Dendritic cell treated with granulocyte-macrophage colony-stimulating factor and Interleukin-4, amounts not matched to agents 40 ng/mL and 50 ng/mL, for 4 days (primary cell): ENCODE data around the gene CCDC82.

ENCODE experiments used
- H3K27ac Mint-ChIP-seq: one replicate; pipeline ENCODE4 v1.8.0; 2022; ENCODE audit warnings: mild to moderate bottlenecking, mixed read lengths
- H3K27me3 Mint-ChIP-seq: one replicate; pipeline ENCODE4 v1.8.0; 2022; ENCODE audit warnings: mild to moderate bottlenecking, mixed read lengths
- H3K36me3 Mint-ChIP-seq: one replicate; pipeline ENCODE4 v1.8.0; 2022; ENCODE audit warnings: low read depth, mixed read lengths
- H3K4me1 Mint-ChIP-seq: one replicate; pipeline ENCODE4 v1.8.0; 2022; ENCODE audit warnings: low read depth, mixed read lengths
- H3K4me3 Mint-ChIP-seq: one replicate; pipeline ENCODE4 v1.8.0; 2022; ENCODE audit warnings: mild to moderate bottlenecking, moderate library complexity, mixed read lengths
- H3K9me3 Mint-ChIP-seq: one replicate; pipeline ENCODE4 v1.8.0; 2022; ENCODE audit warnings: mixed read lengths
- intact Hi-C: fragments of 100-400 bp; cut with micrococcal nuclease; formaldehyde crosslinking; loops from one replicate; pipeline ENCODE4 v1.15.0; 2022

The CCDC82 gene

GRCh38 chr11:96388891-96389719 lies 607 bp downstream of the CCDC82 start:
- Mint-ChIP-seq H3K27me3 (no peaks in the 10 kb centered on the region), H3K27ac (peak overlapping the region; percentile 92), H3K36me3 (peaks cover 44% of the 10 kb centered on the region), H3K9me3 (no peaks in the 10 kb centered on the region), H3K4me3 (peak overlapping the region; percentile 90), H3K4me1 (peaks cover 30% of the 10 kb centered on the region)
- intact Hi-C loops: no loop called here

- Mint-ChIP-seq H3K4me3 (no peak overlapping the region), H3K27me3 (no peaks in the 10 kb centered on the region), H3K36me3 (peaks cover 48% of the 10 kb centered on the region), H3K4me1 (peaks cover 15% of the 10 kb centered on the region), H3K27ac (no peak overlapping the region), H3K9me3 (no peaks in the 10 kb centered on the region)
- intact Hi-C loops: no loop called here
Observed at GRCh38 chr11:96385187-96385586, 4.5 kb downstream of the CCDC82 start.

- H3K27ac Mint-ChIP-seq: no peak overlapping the region
- H3K9me3 Mint-ChIP-seq: no peaks in the 10 kb centered on the region
- no peak overlapping the region for H3K4me3 Mint-ChIP-seq
- peaks cover 18% of the 10 kb centered on the region for H3K4me1 Mint-ChIP-seq
- H3K27me3 Mint-ChIP-seq: no peaks in the 10 kb centered on the region
- intact Hi-C loops: no loop called here
- peaks cover 45% of the 10 kb centered on the region for H3K36me3 Mint-ChIP-seq
Observed at GRCh38 chr11:96384156-96384555, 5.6 kb downstream of the CCDC82 start.

GRCh38 chr11:96376796-96377195 lies 12.9 kb downstream of the CCDC82 start:
- Mint-ChIP-seq H3K4me3 (no peak overlapping the region), H3K27me3 (no peaks in the 10 kb centered on the region), H3K27ac (no peak overlapping the region), H3K36me3 (peaks cover 47% of the 10 kb centered on the region), H3K4me1 (peaks cover 10% of the 10 kb centered on the region), H3K9me3 (no peaks in the 10 kb centered on the region)
- intact Hi-C loops: no loop called here

- Mint-ChIP-seq H3K4me1 (peaks cover 5% of the 10 kb centered on the region), H3K36me3 (peaks cover 60% of the 10 kb centered on the region), H3K27me3 (no peaks in the 10 kb centered on the region), H3K27ac (no peak overlapping the region), H3K4me3 (no peak overlapping the region), H3K9me3 (no peaks in the 10 kb centered on the region)
- intact Hi-C loops: no loop called here
Observed at GRCh38 chr11:96373826-96374225, 15.9 kb downstream of the CCDC82 start.

GRCh38 chr11:96367342-96367741 lies 22.4 kb downstream of the CCDC82 start:
- peaks cover 54% of the 10 kb centered on the region for H3K36me3 Mint-ChIP-seq
- H3K27ac Mint-ChIP-seq: no peak overlapping the region
- H3K4me1 Mint-ChIP-seq: peaks cover 6% of the 10 kb centered on the region
- H3K4me3 Mint-ChIP-seq: no peak overlapping the region
- H3K9me3 Mint-ChIP-seq: no peaks in the 10 kb centered on the region
- H3K27me3 Mint-ChIP-seq: no peaks in the 10 kb centered on the region
- intact Hi-C loops: no loop called here

GRCh38 chr11:96366024-96366423 lies 23.7 kb downstream of the CCDC82 start:
- H3K27ac Mint-ChIP-seq: no peak overlapping the region

GRCh38 chr11:96365493-96365892 lies 24.2 kb downstream of the CCDC82 start:
- H3K9me3 Mint-ChIP-seq: no peaks in the 10 kb centered on the region
- H3K4me1 Mint-ChIP-seq: peaks cover 6% of the 10 kb centered on the region
- no peak overlapping the region for H3K27ac Mint-ChIP-seq
- no peak overlapping the region for H3K4me3 Mint-ChIP-seq
- intact Hi-C loops: no loop called here
- H3K36me3 Mint-ChIP-seq: peaks cover 44% of the 10 kb centered on the region
- no peaks in the 10 kb centered on the region for H3K27me3 Mint-ChIP-seq

More at GRCh38 chr11:96366024-96366423, 23.7 kb downstream of the CCDC82 start:
- Mint-ChIP-seq H3K27me3 (no peaks in the 10 kb centered on the region), H3K4me1 (peaks cover 6% of the 10 kb centered on the region), H3K9me3 (no peaks in the 10 kb centered on the region), H3K36me3 (peaks cover 46% of the 10 kb centered on the region), H3K4me3 (no peak overlapping the region)
- intact Hi-C loops: no loop called here

- H3K4me1 Mint-ChIP-seq: no peaks in the 10 kb centered on the region
- H3K27ac Mint-ChIP-seq: no peak overlapping the region
- H3K36me3 Mint-ChIP-seq: peaks cover 44% of the 10 kb centered on the region
- intact Hi-C loops: no loop called here
- H3K4me3 Mint-ChIP-seq: no peak overlapping the region
- H3K9me3 Mint-ChIP-seq: no peaks in the 10 kb centered on the region
- no peaks in the 10 kb centered on the region for H3K27me3 Mint-ChIP-seq
Observed at GRCh38 chr11:96361778-96362177, 27.9 kb downstream of the CCDC82 start.

GRCh38 chr11:96358321-96358720 lies 31.4 kb downstream of the CCDC82 start:
- no peak overlapping the region for H3K27ac Mint-ChIP-seq
- H3K4me1 Mint-ChIP-seq: no peaks in the 10 kb centered on the region
- H3K4me3 Mint-ChIP-seq: no peak overlapping the region
- no peaks in the 10 kb centered on the region for H3K27me3 Mint-ChIP-seq
- no peaks in the 10 kb centered on the region for H3K9me3 Mint-ChIP-seq
- H3K36me3 Mint-ChIP-seq: peaks cover 69% of the 10 kb centered on the region
- intact Hi-C loops: no loop called here

GRCh38 chr11:96357794-96358193 lies 31.9 kb downstream of the CCDC82 start:
- Mint-ChIP-seq H3K9me3 (no peaks in the 10 kb centered on the region), H3K4me3 (no peak overlapping the region), H3K27ac (no peak overlapping the region), H3K36me3 (peaks cover 65% of the 10 kb centered on the region), H3K27me3 (no peaks in the 10 kb centered on the region), H3K4me1 (no peaks in the 10 kb centered on the region)
- intact Hi-C loops: no loop called here

- Mint-ChIP-seq H3K9me3 (no peaks in the 10 kb centered on the region), H3K27me3 (no peaks in the 10 kb centered on the region), H3K4me1 (no peaks in the 10 kb centered on the region), H3K36me3 (peaks cover 61% of the 10 kb centered on the region), H3K4me3 (no peak overlapping the region), H3K27ac (no peak overlapping the region)
- intact Hi-C loops: no loop called here
Observed at GRCh38 chr11:96356848-96357247, 32.9 kb downstream of the CCDC82 start.

- Mint-ChIP-seq H3K36me3 (peaks cover 15% of the 10 kb centered on the region), H3K4me1 (peaks cover 47% of the 10 kb centered on the region), H3K4me3 (peak within 1 kb of the TSS; percentile 100), H3K9me3 (no peaks in the 10 kb centered on the region), H3K27ac (peak within 1 kb of the TSS; percentile 96), H3K27me3 (peaks cover 8% of the 10 kb centered on the region)
- intact Hi-C loops: loop anchor here (1.0 to 5.0 kb wide), 2 partner anchors 101 to 288 kb away; no protein-coding TSS in a partner anchor
Observed at GRCh38 chr11:96342961-96343711, 46.6 kb downstream of the CCDC82 start, which contains the start of gene MAML2. MAML2 (minus strand) TSS chr11:96343195; CDS start chr11:96341895, 1,300 bp downstream.
